ENCODE results near the gene AOPEP.

The AOPEP gene

GRCh38 chr9:94794476-94795167, 68.1 kb downstream of the AOPEP start:
- no peak for DNase-seq (ENCODE audit: low read depth)

GRCh38 chr9:94796687-94797086, 70.2 kb downstream of the AOPEP start:
- DNase-seq (ENCODE audit: low read depth) = no peak

GRCh38 chr9:94798201-94798600, 71.7 kb downstream of the AOPEP start:
- no peak for DNase-seq (ENCODE audit: low read depth)

GRCh38 chr9:94798708-94799107, 72.2 kb downstream of the AOPEP start:
- DNase-seq (ENCODE audit: low read depth) = no peak

GRCh38 chr9:94799578-94800264, 73.2 kb downstream of the AOPEP start:
- no peak for DNase-seq (ENCODE audit: low read depth)

GRCh38 chr9:94800424-94801117, 74.1 kb downstream of the AOPEP start:
- DNase-seq (ENCODE audit: low read depth) = no peak

GRCh38 chr9:94801234-94801633, 74.7 kb downstream of the AOPEP start:
- no peak for DNase-seq (ENCODE audit: low read depth)

- no peak for DNase-seq (ENCODE audit: low read depth)
Observed at GRCh38 chr9:94801681-94802080, 75.2 kb downstream of the AOPEP start.

GRCh38 chr9:94802251-94802650, 75.8 kb downstream of the AOPEP start:
- DNase-seq (ENCODE audit: low read depth) = no peak

GRCh38 chr9:94802793-94803192, 76.3 kb downstream of the AOPEP start:
- no peak for DNase-seq (ENCODE audit: low read depth)

- no peak for DNase-seq (ENCODE audit: low read depth)
Observed at GRCh38 chr9:94804316-94804715, 77.8 kb downstream of the AOPEP start.

- DNase-seq (ENCODE audit: low read depth) = no peak
Observed at GRCh38 chr9:94805051-94805489, 78.6 kb downstream of the AOPEP start.

GRCh38 chr9:94805585-94805984, 79.1 kb downstream of the AOPEP start:
- no peak for DNase-seq (ENCODE audit: low read depth)

- no peak for DNase-seq (ENCODE audit: low read depth)
Observed at GRCh38 chr9:94806307-94806893, 79.9 kb downstream of the AOPEP start.

GRCh38 chr9:94807556-94807955, 81.1 kb downstream of the AOPEP start:
- no peak for DNase-seq (ENCODE audit: low read depth)

GRCh38 chr9:94808926-94809700, 82.6 kb downstream of the AOPEP start:
- no peak for DNase-seq (ENCODE audit: low read depth)

GRCh38 chr9:94809778-94810177, 83.3 kb downstream of the AOPEP start:
- no peak for DNase-seq (ENCODE audit: low read depth)

GRCh38 chr9:94811074-94811473, 84.6 kb downstream of the AOPEP start:
- DNase-seq (ENCODE audit: low read depth) = no peak

- no peak for DNase-seq (ENCODE audit: low read depth)
Observed at GRCh38 chr9:94812343-94812742, 85.8 kb downstream of the AOPEP start.

GRCh38 chr9:94813379-94813778, 86.9 kb downstream of the AOPEP start:
- DNase-seq (ENCODE audit: low read depth) = no peak

GRCh38 chr9:94817291-94818177, 91.0 kb downstream of the AOPEP start:
- no peak for DNase-seq (ENCODE audit: low read depth)

All from CMK (cell line).